ENCODE results near the gene SPDEF. TPM values are rescaled to one million over a fixed set of nuclear protein-coding genes. Genes with fewer than 3 reads are reported as not detected.

Gene SPDEF
- total RNA-seq, 2 donors from 2014 or later: not detected

DNA sequence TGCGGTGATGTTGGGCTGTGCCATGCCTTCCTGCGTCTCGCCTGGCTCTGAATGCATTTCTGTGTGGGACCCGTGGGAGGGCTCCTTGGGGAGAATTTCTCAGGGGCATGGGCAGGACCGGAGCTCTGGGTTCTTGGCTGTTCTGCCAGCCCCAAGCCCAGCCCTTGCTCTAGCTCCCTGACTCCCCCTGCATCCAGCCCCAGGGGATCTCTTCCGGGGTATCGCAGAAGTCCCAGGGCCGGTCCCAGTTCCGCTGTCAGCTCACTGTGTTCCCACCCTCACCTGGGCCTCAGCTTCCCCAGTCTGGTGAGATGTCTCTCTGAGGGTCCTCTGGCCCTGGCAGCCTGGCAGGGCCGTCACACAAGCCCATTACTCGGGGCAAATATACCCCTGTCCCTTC lies 20.5 kb downstream of the SPDEF start:
- ATAC-seq (ENCODE audit: insufficient number of reproducible peaks, low FRiP score, low read depth) (no peak), DNase-seq (ENCODE audit: low spot score) (no peak)
- Histone ChIP-seq H3K36me3 (no peaks in the 10 kb centered on the region), H3K9me3 (no peaks in the 10 kb centered on the region), H3K27ac (no peak overlapping the region), H3K4me1 (ENCODE audit: control insufficient read depth in 1 of 2, low read depth in 2 of 2) (no peaks in the 10 kb centered on the region), H3K4me3 (no peak overlapping the region), H3K27me3 (replicated peaks; ENCODE audit: insufficient read depth) (no peaks in the 10 kb centered on the region)
- TF ChIP-seq, protein P1, sequence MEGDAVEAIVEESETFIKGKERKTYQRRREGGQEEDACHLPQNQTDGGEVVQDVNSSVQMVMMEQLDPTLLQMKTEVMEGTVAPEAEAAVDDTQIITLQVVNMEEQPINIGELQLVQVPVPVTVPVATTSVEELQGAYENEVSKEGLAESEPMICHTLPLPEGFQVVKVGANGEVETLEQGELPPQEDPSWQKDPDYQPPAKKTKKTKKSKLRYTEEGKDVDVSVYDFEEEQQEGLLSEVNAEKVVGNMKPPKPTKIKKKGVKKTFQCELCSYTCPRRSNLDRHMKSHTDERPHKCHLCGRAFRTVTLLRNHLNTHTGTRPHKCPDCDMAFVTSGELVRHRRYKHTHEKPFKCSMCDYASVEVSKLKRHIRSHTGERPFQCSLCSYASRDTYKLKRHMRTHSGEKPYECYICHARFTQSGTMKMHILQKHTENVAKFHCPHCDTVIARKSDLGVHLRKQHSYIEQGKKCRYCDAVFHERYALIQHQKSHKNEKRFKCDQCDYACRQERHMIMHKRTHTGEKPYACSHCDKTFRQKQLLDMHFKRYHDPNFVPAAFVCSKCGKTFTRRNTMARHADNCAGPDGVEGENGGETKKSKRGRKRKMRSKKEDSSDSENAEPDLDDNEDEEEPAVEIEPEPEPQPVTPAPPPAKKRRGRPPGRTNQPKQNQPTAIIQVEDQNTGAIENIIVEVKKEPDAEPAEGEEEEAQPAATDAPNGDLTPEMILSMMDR (IDR thresholded peaks at IDR 0.05): no peak

DNA sequence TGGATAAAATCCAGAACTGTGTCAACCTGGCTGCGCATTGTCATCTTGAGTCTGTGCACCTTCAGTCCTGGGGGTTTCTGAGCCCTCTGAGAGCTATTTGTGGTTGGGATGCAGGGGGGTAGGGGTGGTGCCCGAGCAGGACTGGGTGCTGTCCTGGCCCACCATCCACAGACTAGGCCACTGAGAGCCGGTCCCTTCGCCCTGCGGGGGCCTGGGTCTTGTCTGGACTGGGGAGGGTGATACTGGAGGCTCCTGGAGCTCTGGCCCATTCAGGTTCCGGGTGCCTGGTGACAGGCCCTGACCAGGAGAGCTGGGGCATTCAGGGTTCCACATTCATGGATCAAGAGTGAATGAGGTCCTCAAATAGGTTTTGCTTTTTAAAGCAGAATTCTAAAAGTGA lies 20.9 kb downstream of the SPDEF start:
- Histone ChIP-seq H3K36me3 (no peaks in the 10 kb centered on the region), H3K9me3 (no peaks in the 10 kb centered on the region), H3K4me1 (ENCODE audit: control insufficient read depth in 1 of 2, low read depth in 2 of 2) (no peaks in the 10 kb centered on the region), H3K4me3 (no peak overlapping the region), H3K27ac (no peak overlapping the region), H3K27me3 (replicated peaks; ENCODE audit: insufficient read depth) (no peaks in the 10 kb centered on the region)
- TF ChIP-seq, protein P1 (IDR thresholded peaks at IDR 0.05): no peak
- ATAC-seq (ENCODE audit: insufficient number of reproducible peaks, low FRiP score, low read depth) (no peak), DNase-seq (ENCODE audit: low spot score) (no peak)

DNA sequence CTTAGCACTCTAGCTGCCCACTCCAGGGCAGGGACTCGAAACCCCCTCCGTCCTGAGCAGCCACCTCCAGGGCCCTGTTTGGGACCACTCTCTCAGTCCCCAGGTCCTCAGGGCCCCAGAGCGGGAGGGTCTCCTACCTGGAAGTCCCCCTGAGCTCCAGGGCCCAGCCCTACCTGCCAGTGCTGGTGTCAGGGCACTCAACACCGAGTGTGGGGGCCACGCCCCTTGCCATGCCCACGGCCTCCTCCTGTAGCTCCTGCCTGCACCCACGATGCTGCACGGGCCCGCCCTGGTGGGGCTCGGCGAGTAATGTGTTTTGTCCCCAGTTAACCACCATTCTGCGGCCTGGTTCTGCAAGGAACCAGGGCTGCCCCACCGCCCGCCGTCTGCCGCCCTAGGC lies 21.5 kb downstream of the SPDEF start:
- Histone ChIP-seq H3K4me1 (ENCODE audit: control insufficient read depth in 1 of 2, low read depth in 2 of 2) (no peaks in the 10 kb centered on the region), H3K36me3 (no peaks in the 10 kb centered on the region), H3K9me3 (no peaks in the 10 kb centered on the region), H3K27me3 (replicated peaks; ENCODE audit: insufficient read depth) (no peaks in the 10 kb centered on the region), H3K4me3 (no peak overlapping the region), H3K27ac (no peak overlapping the region)
- DNase-seq (ENCODE audit: low spot score): no peak
- ATAC-seq (ENCODE audit: insufficient number of reproducible peaks, low FRiP score, low read depth): no peak
- TF ChIP-seq, protein P1 (IDR thresholded peaks at IDR 0.05): no peak

DNA sequence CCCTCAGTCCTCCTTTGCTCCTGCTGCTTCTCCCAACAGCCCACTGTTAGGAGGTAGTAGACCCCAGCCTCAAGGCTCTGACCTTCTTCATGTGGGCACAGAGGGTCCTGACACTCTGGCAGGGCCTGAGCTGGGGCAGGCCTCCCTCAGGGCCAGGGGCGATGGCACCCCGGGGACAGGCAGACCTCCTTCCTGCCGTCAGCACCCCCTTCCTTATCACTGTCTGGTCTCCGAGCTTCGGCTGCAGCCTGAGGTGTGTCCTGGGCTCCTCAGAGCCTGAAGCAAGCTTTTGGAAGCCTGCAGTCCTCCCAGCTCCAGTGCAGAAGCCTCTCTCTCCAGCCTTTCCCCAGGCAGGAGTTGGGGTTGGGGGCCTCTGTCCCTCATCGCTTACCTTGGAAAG lies 22.0 kb downstream of the SPDEF start:
- no peak for DNase-seq (ENCODE audit: low spot score)
- TF ChIP-seq, protein P1 (IDR thresholded peaks at IDR 0.05): no peak
- ATAC-seq (ENCODE audit: insufficient number of reproducible peaks, low FRiP score, low read depth): no peak
- no peaks in the 10 kb centered on the region for H3K27me3 ChIP-seq (replicated peaks; ENCODE audit: insufficient read depth)
- no peaks in the 10 kb centered on the region for H3K4me1 ChIP-seq (ENCODE audit: control insufficient read depth in 1 of 2, low read depth in 2 of 2)
- no peaks in the 10 kb centered on the region for H3K9me3 ChIP-seq
- no peak overlapping the region for H3K4me3 ChIP-seq
- H3K36me3 ChIP-seq: no peaks in the 10 kb centered on the region
- no peak overlapping the region for H3K27ac ChIP-seq

DNA sequence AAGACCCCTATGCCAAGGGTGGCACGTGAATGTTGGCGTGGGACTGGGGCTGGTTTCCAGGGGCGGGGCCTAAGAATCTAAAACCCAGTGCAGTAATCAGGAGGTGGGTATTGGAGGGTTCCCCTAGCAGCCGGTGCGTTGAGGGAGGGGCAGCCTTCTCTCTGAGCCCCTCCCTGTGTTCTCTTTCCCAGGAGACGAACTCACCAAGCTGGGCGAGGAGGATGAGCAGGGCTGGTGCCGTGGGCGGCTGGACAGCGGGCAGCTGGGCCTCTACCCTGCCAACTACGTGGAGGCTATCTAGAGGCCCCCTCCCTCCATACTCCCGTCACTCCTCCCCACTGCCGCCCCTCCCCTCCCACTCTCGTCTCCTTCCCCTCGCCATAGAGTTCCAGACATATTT lies 23.9 kb downstream of the SPDEF start:
- TF ChIP-seq, protein P1 (IDR thresholded peaks at IDR 0.05): no peak
- H3K27ac ChIP-seq: no peak overlapping the region
- no peaks in the 10 kb centered on the region for H3K9me3 ChIP-seq
- DNase-seq (ENCODE audit: low spot score) (no peak), ATAC-seq (ENCODE audit: insufficient number of reproducible peaks, low FRiP score, low read depth) (no peak)
- no peaks in the 10 kb centered on the region for H3K36me3 ChIP-seq
- H3K27me3 ChIP-seq (replicated peaks; ENCODE audit: insufficient read depth): no peaks in the 10 kb centered on the region
- H3K4me3 ChIP-seq: peak overlapping the region; percentile 50
- H3K4me1 ChIP-seq (ENCODE audit: control insufficient read depth in 1 of 2, low read depth in 2 of 2): no peaks in the 10 kb centered on the region

All from thoracic aorta (tissue), 2 donors.